Suppressor macrophage treated with lipopolysaccharide for 1 hour (primary cell): ENCODE measurements around the gene SMG7.

Source experiments
- DNase-seq, 3 donors: peaks; one replicate each; pipeline ENCODE4 v3.0.0-alpha.2; 2020 to 2022

Gene SMG7

GRCh38 chr1:183470147-183470960 is 1.9 kb upstream of the SMG7 start:
- peak; percentile 89 to 97 (median 95) for DNase-seq

- peak; percentile 99 for DNase-seq
Measured at GRCh38 chr1:183470961-183471742, 1.1 kb upstream of the SMG7 start.

GRCh38 chr1:183471743-183472487 is 384 bp upstream of the SMG7 start:
- peak; percentile 93 to 98 (median 96) for DNase-seq

- peak in 2 of 3 donors; percentile 64 to 71 for DNase-seq
Measured at GRCh38 chr1:183473217-183473536, 878 bp downstream of the SMG7 start.

- no peak for DNase-seq
Measured at GRCh38 chr1:183476081-183476480, 3.8 kb downstream of the SMG7 start.

GRCh38 chr1:183477986-183478781 is 5.9 kb downstream of the SMG7 start:
- DNase-seq = no peak

- peak; percentile 5 to 57 (median 54) for DNase-seq
Measured at GRCh38 chr1:183480971-183481441, 8.7 kb downstream of the SMG7 start.

GRCh38 chr1:183483224-183483623 is 10.9 kb downstream of the SMG7 start:
- no peak for DNase-seq

- no peak for DNase-seq
Measured at GRCh38 chr1:183484254-183484653, 12.0 kb downstream of the SMG7 start.

GRCh38 chr1:183484851-183485250 is 12.6 kb downstream of the SMG7 start:
- DNase-seq = no peak

GRCh38 chr1:183487674-183488442 is 15.6 kb downstream of the SMG7 start:
- DNase-seq = peak; percentile 18 to 53 (median 38)

GRCh38 chr1:183490932-183491331 is 18.6 kb downstream of the SMG7 start:
- DNase-seq = no peak

GRCh38 chr1:183493540-183494245 is 21.4 kb downstream of the SMG7 start:
- DNase-seq = no peak

- no peak for DNase-seq
Measured at GRCh38 chr1:183495420-183495819, 23.1 kb downstream of the SMG7 start.

- no peak for DNase-seq
Measured at GRCh38 chr1:183497218-183497617, 24.9 kb downstream of the SMG7 start.

GRCh38 chr1:183498342-183498991 is 26.2 kb downstream of the SMG7 start:
- no peak for DNase-seq

GRCh38 chr1:183505454-183506089 is 33.3 kb downstream of the SMG7 start:
- no peak for DNase-seq

- no peak for DNase-seq
Measured at GRCh38 chr1:183506561-183506960, 34.3 kb downstream of the SMG7 start.

GRCh38 chr1:183508694-183509093 is 36.4 kb downstream of the SMG7 start:
- DNase-seq = no peak

GRCh38 chr1:183512450-183512849 is 40.2 kb downstream of the SMG7 start:
- no peak for DNase-seq
